Activated CD8-positive, alpha-beta T cell treated with anti-CD3 and anti-CD28 coated beads for 36 hours (primary cell): ENCODE data around the gene DIPK1A. TPM values are rescaled to one million over a fixed set of nuclear protein-coding genes. Genes with fewer than 3 reads are reported as not detected.

Source experiments
- ATAC-seq: fragments of 200-7000 bp; cut with Tn5 transposase; one replicate; pipeline ENCODE4 v1.10.0; 2021; ENCODE audit warnings: mild to moderate bottlenecking, moderate library complexity
- CTCF ChIA-PET: fragments of 350-600 bp; sonication (Branson Sonifier 250); formaldehyde crosslinking; loops from one replicate; lab custom pipeline; 2021; ENCODE audit warnings: antibody characterized with exemption; lab: Charles Lee
- POLR2A ChIA-PET: fragments of 350-600 bp; sonication (Branson Sonifier 250); formaldehyde crosslinking; loops from one replicate; lab custom pipeline; 2021; ENCODE audit warnings: antibody characterized with exemption; lab: Charles Lee
- DNase-seq: peaks from one replicate; pipeline ENCODE4 v3.0.0-alpha.2; 2020
- H3K27ac Mint-ChIP-seq: one replicate; pipeline ENCODE4 v1.8.0; 2021; ENCODE audit warnings: mild to moderate bottlenecking, mixed read lengths
- H3K27me3 Mint-ChIP-seq: one replicate; pipeline ENCODE4 v1.8.0; 2021; ENCODE audit warnings: mixed read lengths
- H3K36me3 Mint-ChIP-seq: one replicate; pipeline ENCODE4 v1.8.0; 2021; ENCODE audit warnings: low read depth, mixed read lengths
- H3K4me1 Mint-ChIP-seq: one replicate; pipeline ENCODE4 v1.8.0; 2021; ENCODE audit warnings: low read depth, mixed read lengths
- H3K4me3 Mint-ChIP-seq: one replicate; pipeline ENCODE4 v1.8.0; 2021; ENCODE audit warnings: mild to moderate bottlenecking, moderate library complexity, mixed read lengths
- H3K9me3 Mint-ChIP-seq: one replicate; pipeline ENCODE4 v1.8.0; 2021; ENCODE audit warnings: mixed read lengths
- intact Hi-C: fragments of 100-400 bp; cut with micrococcal nuclease; formaldehyde crosslinking; loops from one replicate; pipeline ENCODE4 v1.10.0; 2022
- total RNA-seq, 2 experiments: library from RNA; stranded (reverse); gene quantifications; one replicate each; pipeline ENCODE4 v1.2.3, GENCODE V29; 2021
- TF ChIP-seq, protein P1 (sequence below): fragments of 200-600 bp; IDR thresholded peaks from one replicate; pipeline ENCODE4 v1.8.0; 2022; ENCODE audit warnings: antibody characterized with exemption, mild to moderate bottlenecking

Gene DIPK1A
- total RNA-seq, 2 experiments from 2014 or later: 8.1 to 9.0 TPM

GRCh38 chr1:92951141-92951582 lies 10.1 kb downstream of the DIPK1A start:
- DNase-seq (peak; percentile 20), ATAC-seq (peak; percentile 69)
- Mint-ChIP-seq H3K36me3 (peaks cover 3% of the 10 kb centered on the region), H3K4me1 (peaks cover 43% of the 10 kb centered on the region), H3K27ac (no peak overlapping the region), H3K27me3 (no peaks in the 10 kb centered on the region), H3K9me3 (no peaks in the 10 kb centered on the region), H3K4me3 (no peak overlapping the region)
- ChIA-PET CTCF (interaction anchor here (0.8 to 2.4 kb wide), 7 partner anchors 9 to 119 kb away, joined by 3 to 19 read pairs (median 5); partner anchors contain the start of gene DIPK1A), POLR2A (interaction anchor here (0.9 to 1.1 kb wide), 3 partner anchors 10 to 127 kb away, joined by 3 read pairs; partner anchors contain the start of gene DIPK1A)
- intact Hi-C loops: no loop called here
- TF ChIP-seq, protein P1, sequence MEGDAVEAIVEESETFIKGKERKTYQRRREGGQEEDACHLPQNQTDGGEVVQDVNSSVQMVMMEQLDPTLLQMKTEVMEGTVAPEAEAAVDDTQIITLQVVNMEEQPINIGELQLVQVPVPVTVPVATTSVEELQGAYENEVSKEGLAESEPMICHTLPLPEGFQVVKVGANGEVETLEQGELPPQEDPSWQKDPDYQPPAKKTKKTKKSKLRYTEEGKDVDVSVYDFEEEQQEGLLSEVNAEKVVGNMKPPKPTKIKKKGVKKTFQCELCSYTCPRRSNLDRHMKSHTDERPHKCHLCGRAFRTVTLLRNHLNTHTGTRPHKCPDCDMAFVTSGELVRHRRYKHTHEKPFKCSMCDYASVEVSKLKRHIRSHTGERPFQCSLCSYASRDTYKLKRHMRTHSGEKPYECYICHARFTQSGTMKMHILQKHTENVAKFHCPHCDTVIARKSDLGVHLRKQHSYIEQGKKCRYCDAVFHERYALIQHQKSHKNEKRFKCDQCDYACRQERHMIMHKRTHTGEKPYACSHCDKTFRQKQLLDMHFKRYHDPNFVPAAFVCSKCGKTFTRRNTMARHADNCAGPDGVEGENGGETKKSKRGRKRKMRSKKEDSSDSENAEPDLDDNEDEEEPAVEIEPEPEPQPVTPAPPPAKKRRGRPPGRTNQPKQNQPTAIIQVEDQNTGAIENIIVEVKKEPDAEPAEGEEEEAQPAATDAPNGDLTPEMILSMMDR: no peak

DNA sequence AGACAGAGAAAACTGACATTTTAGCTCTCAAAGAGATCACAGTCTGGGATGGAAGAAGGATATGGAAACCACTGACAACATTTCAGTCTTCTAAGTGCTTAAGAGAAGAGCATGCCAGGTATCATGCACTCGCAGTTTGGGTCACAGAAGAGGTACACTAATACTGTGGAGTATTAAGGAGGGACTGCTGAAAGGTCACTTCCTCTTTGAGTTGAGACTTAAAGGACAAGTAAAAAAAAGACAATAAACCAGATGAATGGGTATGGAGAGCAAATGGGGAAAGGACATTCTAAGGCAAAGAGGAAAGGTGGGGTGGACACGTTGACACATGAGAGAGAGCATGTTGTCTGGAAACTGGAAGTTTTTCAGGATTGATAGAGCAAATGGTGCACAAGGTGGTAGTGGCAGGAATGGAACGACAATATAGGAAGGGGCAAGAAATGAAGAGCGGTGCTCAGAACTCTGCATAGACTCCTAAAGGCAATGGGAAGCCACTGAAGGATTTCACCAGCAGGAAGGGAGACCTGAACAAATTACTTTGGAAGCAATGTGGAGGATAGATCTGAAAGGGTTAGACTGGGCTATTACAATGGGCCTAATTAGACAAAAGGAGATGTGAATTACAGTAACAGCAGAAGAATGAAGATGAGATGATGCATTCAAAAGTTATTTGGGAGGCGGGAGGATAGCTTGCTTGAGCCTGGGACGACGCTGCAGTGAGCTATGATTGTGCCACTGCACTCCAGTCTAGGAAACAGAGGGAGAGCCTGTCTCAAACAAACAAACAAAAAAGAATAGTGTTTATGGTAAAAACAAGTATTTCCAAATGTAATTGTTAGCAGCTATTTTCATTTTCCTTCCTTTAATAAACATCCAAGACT lies 11.1 kb downstream of the DIPK1A start:
- no peak overlapping the region for H3K4me3 Mint-ChIP-seq
- no peak for ATAC-seq
- no peaks in the 10 kb centered on the region for H3K27me3 Mint-ChIP-seq
- H3K9me3 Mint-ChIP-seq: no peaks in the 10 kb centered on the region
- TF ChIP-seq, protein P1: no peak
- DNase-seq: no peak
- POLR2A ChIA-PET: interaction anchor here (0.9 to 1.3 kb wide), 5 partner anchors 12 to 128 kb away, joined by 3 to 4 read pairs (median 3); partner anchors contain the start of gene DIPK1A
- peaks cover 41% of the 10 kb centered on the region for H3K4me1 Mint-ChIP-seq
- CTCF ChIA-PET: interaction anchor here (0.8 to 2.4 kb wide), 8 partner anchors 10 to 118 kb away, joined by 3 to 19 read pairs (median 6); partner anchors contain the start of gene DIPK1A
- peaks cover 3% of the 10 kb centered on the region for H3K36me3 Mint-ChIP-seq
- intact Hi-C loops: no loop called here
- no peak overlapping the region for H3K27ac Mint-ChIP-seq

- no peak for DNase-seq
- ATAC-seq: no peak
- TF ChIP-seq, protein P1: no peak
- H3K27ac Mint-ChIP-seq: no peak overlapping the region
- intact Hi-C loops: no loop called here
- no peaks in the 10 kb centered on the region for H3K36me3 Mint-ChIP-seq
- CTCF ChIA-PET: interaction anchor here (0.7 to 2.0 kb wide), 5 partner anchors 9 to 117 kb away, joined by 3 to 12 read pairs (median 5); partner anchors contain the start of gene RPL5
- peaks cover 44% of the 10 kb centered on the region for H3K4me1 Mint-ChIP-seq
- no peak overlapping the region for H3K4me3 Mint-ChIP-seq
- no peaks in the 10 kb centered on the region for H3K9me3 Mint-ChIP-seq
- no peaks in the 10 kb centered on the region for H3K27me3 Mint-ChIP-seq
- POLR2A ChIA-PET: no interaction called here
Measured at GRCh38 chr1:92948071-92948470, 13.2 kb downstream of the DIPK1A start.

GRCh38 chr1:92945748-92946270 lies 15.5 kb downstream of the DIPK1A start:
- H3K36me3 Mint-ChIP-seq: peaks cover 3% of the 10 kb centered on the region
- no peak overlapping the region for H3K27ac Mint-ChIP-seq
- ChIA-PET POLR2A (no interaction called here), CTCF (interaction anchor here (1.2 kb wide), 1 partner anchor 14 kb away, joined by 6 read pairs; no protein-coding TSS in a partner anchor)
- peaks cover 47% of the 10 kb centered on the region for H3K4me1 Mint-ChIP-seq
- H3K27me3 Mint-ChIP-seq: no peaks in the 10 kb centered on the region
- no peak overlapping the region for H3K4me3 Mint-ChIP-seq
- ATAC-seq: no peak
- TF ChIP-seq, protein P1: no peak
- H3K9me3 Mint-ChIP-seq: no peaks in the 10 kb centered on the region
- no peak for DNase-seq
- intact Hi-C loops: no loop called here
